GM21447 (cell line): ENCODE data around the gene HIPK4.

Experiments used
- ATAC-seq: cut with Tn5 transposase; IDR thresholded peaks from one replicate; pipeline ENCODE4 v1.9.1; 2021; ENCODE audit not compliant: unreplicated experiment

HIPK4 gene

DNA sequence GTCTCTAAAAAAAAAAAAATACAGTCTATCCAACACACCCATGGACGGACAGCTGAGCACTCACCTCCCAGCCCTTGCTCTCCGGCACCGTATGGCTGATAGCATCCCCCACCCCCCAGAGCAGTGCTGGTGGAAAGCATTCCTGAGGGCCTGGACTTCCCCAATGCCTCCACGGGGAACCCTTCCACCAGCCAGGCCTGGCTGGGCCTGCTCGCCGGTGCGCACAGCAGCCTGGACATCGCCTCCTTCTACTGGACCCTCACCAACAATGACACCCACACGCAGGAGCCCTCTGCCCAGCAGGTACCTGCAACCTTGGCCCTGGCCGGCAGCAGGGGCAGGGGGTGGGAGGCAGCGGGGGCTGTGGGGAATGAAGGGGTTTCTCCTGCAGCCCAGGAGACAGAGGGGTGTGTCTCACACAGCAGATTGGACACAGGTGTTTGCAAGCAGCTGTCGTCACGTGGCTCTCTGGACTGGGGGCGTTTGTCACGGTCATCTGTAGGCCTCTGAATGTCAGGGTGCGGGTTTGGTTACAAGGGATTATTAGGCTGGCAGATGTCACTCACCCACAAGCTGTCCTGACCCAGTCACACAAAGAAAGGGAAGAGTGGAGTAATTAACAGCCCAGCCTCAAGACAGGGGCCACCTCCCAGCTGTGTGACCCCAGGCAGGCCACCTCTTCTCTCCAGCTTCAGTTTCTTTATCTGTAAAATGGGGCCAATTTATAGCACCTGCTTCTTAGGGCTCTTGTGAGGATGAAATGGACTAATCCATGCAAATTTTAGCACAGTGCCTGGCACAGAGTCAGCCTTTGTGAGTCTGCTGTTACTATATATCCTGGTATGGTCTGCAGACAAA lies 22.2 kb downstream of the HIPK4 start:
- ATAC-seq = no peak

DNA sequence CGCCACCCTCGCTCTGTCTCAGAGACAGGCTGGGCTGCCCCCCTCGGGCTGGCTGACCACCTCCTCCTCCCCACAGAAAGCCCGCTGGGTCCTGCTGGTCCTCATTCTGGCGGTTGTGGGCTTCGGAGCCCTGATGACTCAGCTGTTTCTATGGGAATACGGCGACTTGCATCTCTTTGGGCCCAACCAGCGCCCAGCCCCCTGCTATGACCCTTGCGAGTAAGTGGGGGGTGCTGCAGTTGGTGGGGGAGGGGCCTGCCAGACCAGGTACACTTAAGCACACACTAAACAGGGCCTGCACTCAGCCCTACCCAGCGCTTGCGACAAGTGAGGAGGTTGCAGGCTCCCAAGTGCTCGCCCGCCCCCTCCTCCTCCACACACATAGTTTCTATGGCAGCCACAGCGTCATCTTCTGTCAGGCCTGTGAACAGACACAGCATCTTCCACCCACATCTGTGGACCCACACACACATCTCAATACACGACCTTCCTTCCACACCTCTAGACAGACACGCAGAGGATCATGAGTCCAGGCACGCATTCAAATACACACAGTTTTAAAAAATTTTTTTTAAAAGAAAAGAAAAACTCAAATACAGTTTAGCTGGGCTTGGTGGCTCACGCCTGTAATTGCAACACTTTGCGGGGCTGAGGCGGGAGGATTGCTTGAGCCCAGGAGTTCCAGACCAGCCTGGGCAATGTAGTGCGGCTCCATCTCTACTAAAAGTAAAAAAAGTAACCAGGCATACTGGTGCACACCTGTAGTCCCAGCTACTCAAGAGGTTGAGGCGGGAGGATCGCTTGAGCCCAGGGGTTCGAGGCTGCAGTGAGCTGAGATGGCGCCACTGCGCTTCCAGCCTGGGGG lies 23.1 kb downstream of the HIPK4 start:
- ATAC-seq = no peak

DNA sequence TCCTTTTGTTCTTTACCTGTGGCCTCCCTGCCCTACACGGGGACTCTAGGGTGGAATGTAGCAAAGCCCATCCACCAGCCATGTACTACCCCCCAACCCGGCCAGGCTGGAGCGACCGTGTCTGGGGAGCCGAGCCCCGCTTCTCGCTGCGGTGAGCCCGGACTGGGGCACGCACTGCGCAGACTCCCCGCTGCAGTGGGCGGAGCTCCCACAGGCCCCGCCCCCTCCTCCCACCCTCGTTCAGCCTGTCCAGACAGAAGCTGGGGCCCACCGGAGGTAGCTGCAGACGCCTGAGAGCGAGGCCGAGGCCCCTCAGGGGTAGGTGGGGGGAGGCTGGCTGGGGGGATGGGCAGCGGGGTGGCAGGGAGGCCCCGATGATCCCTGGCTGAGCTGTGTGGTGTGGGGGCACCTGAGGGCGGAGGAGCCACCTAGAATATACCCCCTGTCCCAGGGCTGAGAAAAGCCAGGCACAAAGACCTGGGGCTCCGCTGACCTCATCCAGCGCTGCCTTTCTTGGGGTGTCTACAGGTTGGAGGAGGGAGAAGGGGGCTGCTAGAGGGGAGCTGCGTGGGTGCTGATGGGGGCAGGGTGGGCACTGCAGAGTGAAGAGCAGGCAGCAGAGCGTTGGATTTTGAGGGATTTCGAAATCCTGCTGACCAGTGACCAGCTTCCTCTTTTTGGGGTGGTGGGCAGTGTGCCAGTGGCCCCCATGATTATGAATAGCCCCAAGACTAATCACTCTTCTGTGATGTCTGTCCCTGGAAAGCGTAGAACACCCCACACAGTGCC lies 24.2 kb downstream of the HIPK4 start:
- no peak for ATAC-seq

DNA sequence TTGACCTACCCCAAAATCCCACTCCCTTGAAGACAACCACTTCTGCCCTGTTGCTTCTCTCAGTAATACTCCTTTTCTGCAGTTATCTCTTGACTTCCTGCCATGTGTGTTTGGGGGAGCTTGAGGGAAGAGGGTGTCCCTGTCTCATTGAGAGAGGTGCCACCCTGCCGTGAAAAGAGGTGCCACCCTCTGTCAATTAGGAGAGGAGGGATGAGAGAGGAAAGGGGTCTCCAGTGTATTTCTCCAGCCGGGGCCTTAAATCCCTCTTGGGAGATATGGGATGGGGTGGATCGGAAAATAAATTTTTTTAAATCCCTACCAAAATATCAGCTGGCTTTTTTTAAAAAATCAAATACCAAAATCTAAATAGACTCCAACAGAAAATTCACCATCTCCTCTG lies 25.0 kb downstream of the HIPK4 start:
- ATAC-seq = no peak

DNA sequence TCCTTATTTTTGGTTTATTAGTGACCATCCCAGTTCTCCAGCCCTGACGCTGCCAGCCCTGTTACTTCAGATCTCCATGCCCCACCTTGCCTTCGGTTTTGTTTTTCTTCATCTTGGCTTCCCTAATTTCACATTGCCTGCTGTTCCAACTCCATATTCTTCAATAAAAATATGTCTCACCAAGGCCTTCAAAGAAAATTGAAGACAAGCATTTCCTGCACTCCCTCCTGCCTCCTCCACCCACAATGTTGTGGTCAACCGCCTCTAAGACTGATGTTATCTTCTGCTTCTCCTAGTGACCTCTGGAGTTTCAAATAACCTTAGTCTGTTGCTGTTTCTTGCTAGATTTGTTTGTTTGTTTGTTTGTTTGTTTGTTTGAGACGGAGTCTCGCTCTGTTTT lies 26.9 kb downstream of the HIPK4 start:
- ATAC-seq = no peak

DNA sequence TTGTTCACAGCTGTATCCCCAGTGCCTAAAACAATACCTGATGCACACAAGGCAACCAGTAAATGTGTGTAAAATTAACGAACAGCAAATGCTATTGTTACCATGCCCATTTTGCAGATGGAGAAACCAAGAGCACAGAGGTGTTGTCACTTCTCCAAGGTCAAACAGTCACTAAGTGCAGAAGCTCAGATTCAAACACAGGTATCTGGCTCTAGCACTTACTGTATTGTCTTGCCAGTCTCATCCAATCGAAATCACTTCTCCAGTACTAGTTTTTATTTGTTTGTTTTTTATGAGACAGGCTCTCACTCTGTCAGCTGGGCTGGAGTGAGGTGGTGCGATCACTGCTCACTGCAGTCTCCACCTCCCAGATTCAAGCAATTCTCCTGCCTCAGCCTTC lies 27.8 kb downstream of the HIPK4 start:
- no peak for ATAC-seq

DNA sequence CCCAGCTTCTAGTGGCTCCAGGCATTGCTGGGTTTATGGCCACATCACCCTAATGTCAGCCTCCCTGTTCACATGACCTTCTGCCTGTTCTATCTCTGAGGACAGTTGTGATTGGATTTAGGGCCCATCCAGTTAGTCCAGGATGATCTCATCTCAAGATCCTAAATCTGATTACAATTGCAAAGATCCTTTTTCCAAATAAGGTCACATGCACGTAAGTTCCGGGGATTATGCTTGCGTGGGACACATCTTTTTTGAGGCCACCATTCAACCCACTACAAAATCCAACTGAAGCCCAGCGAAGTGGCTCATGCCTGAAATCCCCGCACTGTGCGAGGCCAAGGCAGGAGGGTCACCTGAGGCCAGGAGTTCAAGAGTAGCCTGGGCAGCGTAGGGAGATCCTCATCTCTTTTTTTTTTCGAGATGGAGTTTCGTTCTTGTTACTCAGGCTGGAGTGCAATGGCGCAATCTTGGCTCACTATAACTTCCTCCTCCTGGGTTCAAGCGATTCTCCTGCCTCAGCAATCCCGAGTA lies 29.2 kb downstream of the HIPK4 start:
- no peak for ATAC-seq

DNA sequence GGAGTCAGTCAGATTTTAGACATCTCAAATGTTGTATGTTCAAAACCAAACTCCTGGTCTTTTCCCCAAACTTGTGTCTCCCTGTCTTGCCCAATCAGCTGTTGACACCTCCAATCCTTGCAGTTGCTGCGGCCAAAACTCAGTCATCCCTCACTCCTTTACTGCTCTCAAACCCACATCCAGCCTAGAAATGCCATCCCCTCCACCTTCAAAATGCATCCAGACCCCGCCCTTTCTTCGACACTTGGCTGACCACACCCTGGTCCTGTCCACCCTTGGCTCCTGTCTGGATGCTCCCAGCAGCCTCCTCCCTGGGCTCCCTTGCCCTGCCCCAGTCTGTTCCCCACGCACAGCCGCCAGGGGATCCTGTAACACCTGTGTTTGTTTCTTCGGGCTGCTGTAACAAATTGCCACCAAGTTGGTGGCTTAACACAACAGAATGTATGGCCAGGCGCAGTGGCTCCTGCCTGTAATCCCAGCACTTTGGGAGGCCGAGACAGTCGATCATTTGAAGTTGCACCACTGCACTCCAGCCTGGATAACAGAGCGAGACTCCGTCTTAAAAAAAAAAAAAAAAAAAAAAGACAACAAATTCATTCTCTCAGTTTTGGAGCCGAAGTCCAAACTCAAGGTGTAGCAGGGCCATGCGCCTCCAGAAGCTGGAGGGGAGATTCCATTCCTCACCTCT lies 29.8 kb downstream of the HIPK4 start:
- no peak for ATAC-seq

DNA sequence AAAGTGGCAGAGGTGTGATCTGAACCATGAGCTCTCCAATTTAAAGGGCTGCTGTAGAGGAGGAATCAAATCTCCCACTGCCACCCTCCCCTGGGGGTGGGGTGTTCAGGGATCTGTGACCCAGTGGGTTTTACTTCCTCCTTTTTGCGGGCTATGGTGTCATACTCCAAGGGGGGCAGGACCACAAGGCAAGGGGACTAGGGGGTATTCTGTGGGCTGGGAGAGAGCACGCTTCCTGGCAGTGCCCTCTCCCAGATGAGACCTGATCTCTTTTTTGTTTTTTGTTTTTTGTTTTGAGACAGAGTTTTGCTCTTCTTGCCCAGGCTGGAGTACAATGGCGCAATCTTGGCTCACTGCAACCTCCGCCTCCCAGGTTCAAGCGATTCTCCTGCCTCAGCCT lies 31.2 kb downstream of the HIPK4 start:
- ATAC-seq = no peak

DNA sequence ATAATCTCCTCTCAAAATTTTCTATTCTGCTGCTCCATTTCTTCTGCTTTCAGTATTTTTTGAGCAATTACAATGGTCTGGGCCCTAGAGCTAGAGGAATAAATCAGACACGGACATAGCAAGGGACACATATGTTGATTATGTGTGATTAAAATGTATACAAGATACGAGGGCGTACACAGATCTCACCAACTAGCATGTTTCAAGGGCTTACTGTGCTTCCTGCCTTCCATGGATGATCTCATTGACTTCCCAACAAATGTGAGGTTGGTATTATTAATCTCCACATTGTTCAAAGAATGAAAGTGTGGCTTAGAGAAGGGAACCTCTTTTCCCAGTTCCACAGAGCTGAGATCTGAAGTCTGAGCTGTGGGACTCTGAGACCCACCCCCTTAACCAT lies 32.3 kb downstream of the HIPK4 start:
- no peak for ATAC-seq

DNA sequence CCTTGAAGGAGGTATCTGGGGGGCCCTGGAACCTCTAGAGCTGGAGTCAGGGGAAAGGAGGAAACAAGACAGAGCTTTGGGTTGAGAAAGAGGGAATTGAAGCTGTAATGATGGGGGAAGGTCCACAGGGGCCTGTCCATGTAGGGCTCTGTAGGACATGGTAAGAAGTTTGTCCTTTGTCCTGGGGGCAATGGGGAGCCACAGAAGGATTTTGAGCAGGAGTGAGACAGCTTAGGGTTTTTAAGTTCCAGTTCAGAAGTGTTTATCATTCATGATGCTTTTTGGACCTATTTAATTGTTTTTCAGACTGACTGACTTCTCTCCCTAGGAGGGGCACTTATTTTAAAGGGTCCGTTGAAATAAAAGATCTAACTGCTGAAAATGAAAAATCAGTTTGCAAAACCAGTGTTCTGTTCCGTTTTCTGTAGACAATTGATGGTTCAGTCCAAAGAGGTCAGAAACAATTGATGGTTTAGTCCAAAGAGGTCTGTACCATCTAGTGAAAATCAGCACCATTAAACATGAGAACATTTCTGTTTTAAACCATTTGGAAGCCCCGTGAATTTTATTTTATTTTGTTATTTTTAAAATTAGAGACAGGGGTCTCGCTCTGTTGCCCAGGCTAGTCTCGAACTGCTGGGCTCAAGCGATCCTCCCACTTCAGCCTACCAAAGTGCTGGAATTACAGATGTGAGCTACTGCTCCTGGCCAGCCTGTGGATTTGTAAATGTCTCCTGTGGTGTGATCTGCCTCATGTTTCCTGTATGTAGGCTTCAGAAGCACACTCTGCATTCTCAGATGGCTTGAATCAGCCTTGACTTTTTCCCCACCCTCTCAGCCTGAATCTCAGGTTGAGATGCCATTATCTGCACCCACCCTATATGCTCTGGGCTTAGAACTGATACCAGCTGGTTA lies 33.0 kb downstream of the HIPK4 start:
- no peak for ATAC-seq

DNA sequence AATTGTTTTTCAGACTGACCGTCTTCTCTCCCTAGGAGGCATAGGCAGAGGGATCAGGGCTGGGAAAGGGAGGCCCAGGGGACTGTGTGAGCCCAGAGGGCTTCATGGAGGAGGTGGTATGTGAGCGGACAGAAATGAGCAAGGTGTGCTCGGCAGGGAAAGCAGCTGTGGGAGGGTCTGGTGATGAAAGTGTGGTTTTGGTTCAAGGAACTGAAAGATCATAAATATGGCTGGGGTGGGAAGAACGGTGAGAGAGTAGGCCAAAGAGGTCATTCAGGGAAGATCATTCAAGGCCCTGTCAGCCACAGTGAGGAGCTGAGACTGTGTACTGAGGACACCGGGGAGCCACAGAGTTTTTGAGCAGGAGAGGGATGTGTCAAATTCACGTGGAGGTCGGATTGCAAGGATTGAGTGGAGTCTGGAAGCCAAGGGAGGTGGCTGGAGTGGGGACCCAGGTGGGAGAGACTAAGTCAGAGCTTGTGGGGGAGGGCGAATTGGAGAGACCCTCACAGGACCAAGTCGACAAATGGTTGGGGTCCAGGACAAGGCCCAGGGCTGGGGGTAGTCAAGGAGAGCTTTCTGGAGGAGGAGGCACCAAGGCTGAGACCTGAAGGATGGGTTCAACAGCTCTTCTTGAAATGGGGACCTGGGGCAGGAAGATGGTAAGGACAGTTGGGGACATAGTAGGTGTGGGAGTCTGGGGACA lies 33.9 kb downstream of the HIPK4 start:
- no peak for ATAC-seq

DNA sequence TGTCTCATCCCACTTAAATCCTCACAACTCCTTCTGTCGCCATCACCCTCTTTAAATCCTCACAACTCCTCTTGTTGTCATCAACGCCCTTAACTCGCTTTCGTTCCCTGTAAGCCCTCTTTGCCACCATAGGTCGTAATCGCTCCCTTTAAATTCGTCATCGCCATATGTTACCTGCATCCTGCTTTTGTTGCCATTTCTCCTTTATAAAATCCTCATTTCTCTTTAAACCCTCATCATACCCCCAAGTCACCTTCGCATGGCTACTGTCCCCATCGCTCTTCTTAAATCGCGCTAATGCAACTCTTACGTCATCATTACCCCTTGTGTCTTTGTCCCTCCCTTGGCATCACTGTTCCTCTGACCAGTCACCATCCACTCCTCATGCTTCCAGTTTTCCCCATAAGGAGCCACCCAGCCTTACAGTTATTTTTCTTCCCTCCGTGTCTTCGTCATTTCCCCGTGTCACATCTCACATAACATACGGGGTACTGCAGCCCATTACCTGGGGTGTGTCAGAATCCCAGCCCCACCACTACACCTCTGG lies 40.9 kb downstream of the HIPK4 start:
- ATAC-seq = no peak

DNA sequence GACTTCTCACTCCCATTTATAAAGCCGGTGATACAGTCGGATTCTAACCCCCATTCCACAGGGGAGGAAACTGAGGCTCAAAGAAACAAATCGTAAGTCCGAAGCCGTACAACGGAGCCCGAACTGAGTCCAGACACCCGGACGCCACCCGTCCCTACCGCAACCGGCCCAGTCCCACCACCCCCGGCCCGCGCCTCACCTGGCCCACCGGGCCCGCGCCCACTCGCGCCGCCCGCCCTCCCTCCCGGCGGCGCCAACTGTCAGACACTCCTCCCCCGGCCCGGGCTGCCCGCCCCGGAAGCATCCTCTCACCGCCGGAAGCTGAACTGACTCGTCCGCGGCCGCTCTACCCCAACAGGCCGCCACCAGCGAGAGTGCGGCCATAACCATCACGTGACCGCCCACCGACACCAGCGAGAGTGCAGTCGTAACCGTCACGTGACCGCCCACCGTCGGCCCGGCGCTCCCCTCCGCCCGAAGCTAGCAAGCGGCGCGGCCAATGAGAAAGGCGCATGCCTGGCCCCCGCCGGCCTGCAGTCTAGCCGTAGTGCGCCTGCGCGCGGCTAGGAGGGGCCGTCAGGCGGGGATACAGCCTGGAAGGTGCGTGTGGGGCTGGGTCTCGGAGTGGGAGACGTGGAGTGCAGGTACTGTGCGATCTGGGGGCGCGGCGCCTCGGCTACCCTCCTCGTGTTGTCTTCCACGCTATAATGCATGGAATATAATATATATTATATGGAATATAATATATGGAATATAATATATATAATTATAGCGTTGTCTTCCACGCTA lies 41.7 kb downstream of the HIPK4 start, which contains the start of the genes C19orf47 and PLD3:
TSS of gene C19orf47 (minus strand) at position 273 of the 789 bp plus-strand sequence. CDS start 6,540 bp downstream, outside the sequence.
TSS of gene PLD3 (plus strand) at position 571 of the 789 bp plus-strand sequence. CDS start 17,789 bp downstream, outside the sequence.
- ATAC-seq = peak; percentile 92

DNA sequence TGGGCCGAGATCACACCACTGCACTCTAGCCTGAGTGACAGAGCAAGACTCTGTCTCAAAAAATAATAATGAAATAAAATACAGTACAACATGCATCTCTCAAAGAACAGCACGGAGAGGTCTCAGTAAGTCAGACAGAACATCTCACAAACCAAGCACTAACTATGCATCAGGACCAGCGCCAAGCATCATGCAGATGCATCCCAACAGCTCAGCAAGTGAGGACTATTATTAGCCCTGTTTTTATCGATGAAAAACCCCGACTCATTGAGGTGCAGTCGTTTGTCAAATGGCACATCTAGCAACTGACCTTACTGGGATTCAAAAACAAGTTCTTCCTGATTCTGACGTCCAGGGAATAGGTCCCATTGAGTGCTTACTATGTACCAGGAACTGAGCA lies 45.6 kb downstream of the HIPK4 start:
- no peak for ATAC-seq

DNA sequence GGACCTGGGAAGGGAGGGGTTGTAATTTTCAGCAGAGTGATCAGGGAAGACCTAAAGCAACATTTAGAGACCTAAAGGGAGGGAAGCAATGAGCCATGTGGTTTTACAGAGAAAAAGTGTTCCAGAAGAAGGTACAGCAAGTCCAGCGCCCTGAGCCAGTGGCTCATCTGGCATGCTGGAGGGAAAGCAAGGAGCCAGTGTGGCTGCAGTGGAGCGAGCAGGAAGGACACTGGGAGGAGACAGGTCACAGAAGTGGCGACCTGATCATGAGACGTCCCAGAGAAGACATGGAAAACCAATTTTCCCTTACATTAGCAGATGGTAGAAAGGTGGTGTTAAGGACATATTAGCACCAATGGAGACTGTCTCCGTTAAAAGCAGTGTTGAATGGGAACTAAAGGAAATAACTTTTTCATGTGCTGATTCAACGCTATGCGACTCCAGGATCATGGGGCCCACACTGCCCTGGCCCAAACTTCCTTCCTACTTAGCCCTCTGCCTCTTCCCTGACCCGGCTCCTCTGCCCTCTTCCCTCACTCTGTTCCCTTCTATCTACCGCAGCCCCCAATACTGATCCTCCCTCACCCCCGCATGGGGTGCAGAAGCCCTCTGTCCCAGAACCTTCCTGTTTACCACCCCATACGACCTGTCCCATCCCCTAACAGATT lies 47.2 kb downstream of the HIPK4 start:
- ATAC-seq = no peak
